Esophagus muscularis mucosa (tissue), 4 donors: ENCODE data around the gene TP53I11.

ENCODE experiments used
- EP300 ChIP-seq: sonication (generic); formaldehyde crosslinking; IDR thresholded peaks from one replicate; pipeline ENCODE4 v1.6.1; 2017; ENCODE audit warnings: antibody characterized with exemption
- POLR2A ChIP-seq: fragments of 450-650 bp; IDR thresholded peaks from one replicate; pipeline ENCODE4 v1.6.1; 2017; ENCODE audit warnings: antibody characterized with exemption, moderate library complexity, mild to moderate bottlenecking, low read depth
- POLR2AphosphoS5 ChIP-seq, 2 donors: sonication (generic); formaldehyde crosslinking; IDR thresholded peaks; one replicate each; pipeline ENCODE4 v1.6.1; 2017; ENCODE audit warnings: antibody characterized with exemption in 2 of 2
- TF ChIP-seq, protein P1 (sequence below), 3 experiments: fragments of 200-600 bp in 2 of 3; fragments of 450-650 bp in 1 of 3; sonication (generic) in 2 of 3; IDR thresholded peaks; one replicate each; pipeline ENCODE4 v1.5.1; 2017 to 2019; ENCODE audit warnings: antibody characterized with exemption in 3 of 3, mild to moderate bottlenecking in 2 of 3, moderate library complexity in 1 of 3

DNA sequence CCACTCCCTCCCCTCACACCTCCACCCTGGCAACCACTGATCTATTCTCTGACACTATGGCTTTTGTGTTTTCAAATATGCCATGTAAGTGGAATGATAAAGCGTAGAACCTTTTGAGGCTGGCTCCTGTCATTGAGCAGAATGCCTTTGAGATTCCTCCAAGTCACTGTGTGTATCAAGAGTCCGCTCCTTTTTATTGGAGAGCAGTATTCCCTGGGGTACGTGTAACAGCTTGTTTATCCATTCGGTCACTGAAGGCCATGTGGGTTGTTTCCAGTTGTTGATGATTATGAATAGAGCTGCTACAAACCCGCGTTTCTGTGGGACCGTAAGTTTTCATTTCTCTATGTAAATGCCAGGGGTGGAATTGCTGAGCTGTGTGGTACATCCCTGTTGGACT is 10.3 kb downstream of the TP53I11 start:
- TF ChIP-seq, protein P1, sequence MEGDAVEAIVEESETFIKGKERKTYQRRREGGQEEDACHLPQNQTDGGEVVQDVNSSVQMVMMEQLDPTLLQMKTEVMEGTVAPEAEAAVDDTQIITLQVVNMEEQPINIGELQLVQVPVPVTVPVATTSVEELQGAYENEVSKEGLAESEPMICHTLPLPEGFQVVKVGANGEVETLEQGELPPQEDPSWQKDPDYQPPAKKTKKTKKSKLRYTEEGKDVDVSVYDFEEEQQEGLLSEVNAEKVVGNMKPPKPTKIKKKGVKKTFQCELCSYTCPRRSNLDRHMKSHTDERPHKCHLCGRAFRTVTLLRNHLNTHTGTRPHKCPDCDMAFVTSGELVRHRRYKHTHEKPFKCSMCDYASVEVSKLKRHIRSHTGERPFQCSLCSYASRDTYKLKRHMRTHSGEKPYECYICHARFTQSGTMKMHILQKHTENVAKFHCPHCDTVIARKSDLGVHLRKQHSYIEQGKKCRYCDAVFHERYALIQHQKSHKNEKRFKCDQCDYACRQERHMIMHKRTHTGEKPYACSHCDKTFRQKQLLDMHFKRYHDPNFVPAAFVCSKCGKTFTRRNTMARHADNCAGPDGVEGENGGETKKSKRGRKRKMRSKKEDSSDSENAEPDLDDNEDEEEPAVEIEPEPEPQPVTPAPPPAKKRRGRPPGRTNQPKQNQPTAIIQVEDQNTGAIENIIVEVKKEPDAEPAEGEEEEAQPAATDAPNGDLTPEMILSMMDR (IDR thresholded peaks at IDR 0.05), result no peak
- no peak for TF ChIP-seq POLR2AphosphoS5 (IDR thresholded peaks at IDR 0.05)
- TF ChIP-seq POLR2A, result no peak
- no peak for TF ChIP-seq EP300
